Ovary (tissue), 3 donors: ENCODE data around the gene FAM184A.

ENCODE experiments used
- EP300 ChIP-seq: sonication (generic); formaldehyde crosslinking; IDR thresholded peaks from one replicate; pipeline ENCODE4 v1.6.1; 2017; ENCODE audit warnings: antibody characterized with exemption
- POLR2A ChIP-seq: fragments of 450-650 bp; IDR thresholded peaks from one replicate; pipeline ENCODE4 v1.6.1; 2017; ENCODE audit warnings: antibody characterized with exemption, mild to moderate bottlenecking, moderate library complexity
- TF ChIP-seq, protein P1 (sequence below), 3 donors: fragments of 450-650 bp in 2 of 3; fragments of 200-600 bp in 1 of 3; IDR thresholded peaks; one replicate each; pipeline versions ENCODE4 v1.5.1 to v1.8.0; 2016 to 2022; ENCODE audit warnings: antibody characterized with exemption in 3 of 3, mild to moderate bottlenecking in 1 of 3
- donor health status: DM: no; HTN: no; CAD: no.

DNA sequence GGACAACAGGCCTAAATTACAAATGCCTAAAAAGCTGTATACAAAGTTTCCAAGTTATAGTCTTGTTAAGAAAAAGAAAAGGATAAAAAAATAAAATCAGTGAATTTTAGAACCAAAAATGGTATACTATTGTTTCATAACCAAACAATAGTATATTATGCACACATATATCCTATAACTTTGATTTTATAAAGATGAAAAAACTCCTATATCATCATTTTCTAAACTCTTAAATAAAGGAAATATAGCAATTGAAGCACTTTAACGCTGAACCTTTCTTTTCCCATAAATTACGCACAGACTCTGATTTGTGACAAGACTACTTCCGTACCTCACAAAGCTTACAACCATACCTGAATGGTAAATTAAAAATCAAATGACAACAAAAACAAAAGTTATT is 107.6 kb downstream of the FAM184A start:
- TF ChIP-seq, protein P1, sequence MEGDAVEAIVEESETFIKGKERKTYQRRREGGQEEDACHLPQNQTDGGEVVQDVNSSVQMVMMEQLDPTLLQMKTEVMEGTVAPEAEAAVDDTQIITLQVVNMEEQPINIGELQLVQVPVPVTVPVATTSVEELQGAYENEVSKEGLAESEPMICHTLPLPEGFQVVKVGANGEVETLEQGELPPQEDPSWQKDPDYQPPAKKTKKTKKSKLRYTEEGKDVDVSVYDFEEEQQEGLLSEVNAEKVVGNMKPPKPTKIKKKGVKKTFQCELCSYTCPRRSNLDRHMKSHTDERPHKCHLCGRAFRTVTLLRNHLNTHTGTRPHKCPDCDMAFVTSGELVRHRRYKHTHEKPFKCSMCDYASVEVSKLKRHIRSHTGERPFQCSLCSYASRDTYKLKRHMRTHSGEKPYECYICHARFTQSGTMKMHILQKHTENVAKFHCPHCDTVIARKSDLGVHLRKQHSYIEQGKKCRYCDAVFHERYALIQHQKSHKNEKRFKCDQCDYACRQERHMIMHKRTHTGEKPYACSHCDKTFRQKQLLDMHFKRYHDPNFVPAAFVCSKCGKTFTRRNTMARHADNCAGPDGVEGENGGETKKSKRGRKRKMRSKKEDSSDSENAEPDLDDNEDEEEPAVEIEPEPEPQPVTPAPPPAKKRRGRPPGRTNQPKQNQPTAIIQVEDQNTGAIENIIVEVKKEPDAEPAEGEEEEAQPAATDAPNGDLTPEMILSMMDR (IDR thresholded peaks at IDR 0.05) = no peak
- TF ChIP-seq POLR2A (no peak), EP300 (no peak)
